SKM-1 treated with dmso at 0.1 percent for 144 hours (cell line): Measurements from ENCODE around the gene MFNG.
"Not testable (repeated sequence)": the region's sequence is repeated elsewhere in the genome, so short reads cannot be mapped to it uniquely, and the experiment has no call there.

Source experiments
- DNase-seq: peaks from one replicate; lab custom pipeline; 2025; ENCODE audit not compliant: unreplicated experiment; lab: John Stamatoyannopoulos, UW

Gene MFNG

GRCh38 chr22:37476389-37477329, 9.5 kb downstream of the MFNG start:
- no peak for DNase-seq

GRCh38 chr22:37474447-37475090, 11.6 kb downstream of the MFNG start:
- no peak for DNase-seq

GRCh38 chr22:37473437-37473946, 12.7 kb downstream of the MFNG start:
- DNase-seq = no peak

DNA sequence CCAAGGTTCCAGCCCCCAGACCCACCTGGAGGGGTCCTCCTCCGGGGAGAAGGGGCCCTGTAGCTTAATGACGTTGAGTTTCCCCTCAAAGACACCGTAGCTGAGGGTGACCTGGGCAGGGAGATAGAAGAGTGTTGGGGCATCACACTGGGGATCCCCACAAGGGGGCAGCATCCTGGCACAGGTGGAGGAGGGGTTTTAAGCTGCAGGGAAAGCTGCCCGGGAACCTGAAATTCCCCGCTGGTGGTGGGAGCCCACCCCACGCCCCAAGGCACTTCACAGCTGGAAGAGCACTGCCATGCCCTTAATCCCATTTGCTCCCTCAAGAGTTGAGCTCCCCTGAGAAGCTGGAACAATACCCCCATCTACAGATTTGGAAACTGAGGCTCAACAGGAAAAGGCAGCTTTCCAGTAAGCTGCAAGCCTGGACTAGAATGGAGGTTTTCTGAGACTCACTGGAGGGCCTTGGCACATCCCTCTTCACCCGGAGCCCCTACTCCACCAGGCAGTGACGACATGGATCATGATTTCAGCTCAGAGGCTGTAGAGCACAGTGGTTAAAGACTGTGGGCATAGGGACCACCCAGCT, 13.7 kb downstream of the MFNG start:
- DNase-seq = no peak

DNA sequence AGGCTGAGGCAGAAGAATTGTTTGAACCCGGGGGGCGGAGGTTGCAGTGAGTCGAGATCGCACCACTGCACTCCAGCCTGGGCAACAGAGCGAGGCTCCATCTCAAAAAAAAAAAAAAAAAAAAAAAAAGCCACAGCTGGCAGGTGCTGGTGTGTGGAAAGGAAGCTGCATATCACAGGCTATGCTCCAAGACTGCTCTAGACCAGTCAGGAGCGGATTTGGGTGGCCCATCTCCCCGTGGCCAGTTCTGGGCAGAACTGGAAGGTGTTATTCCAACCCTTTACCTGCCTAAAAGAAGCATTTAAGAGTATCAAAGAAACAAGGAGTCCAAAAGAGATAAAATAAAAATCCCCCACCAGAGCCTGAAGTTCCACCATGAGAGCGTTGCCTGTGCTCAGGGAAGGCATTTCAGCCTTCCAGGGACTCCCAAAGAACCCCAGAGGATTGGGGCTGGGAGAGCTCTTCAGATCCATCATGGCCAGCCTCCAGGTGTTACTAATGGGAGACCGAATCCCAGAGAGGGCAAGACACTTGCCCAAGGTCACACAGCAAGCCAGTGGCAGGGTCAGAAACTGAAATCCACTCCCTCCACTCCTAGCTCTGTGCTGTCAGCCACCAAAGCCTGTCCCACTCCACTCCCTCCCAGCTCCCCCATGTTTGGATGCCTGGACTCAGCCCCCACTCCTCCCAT, 14.3 kb downstream of the MFNG start:
- DNase-seq = no peak

- no peak for DNase-seq
Observed at GRCh38 chr22:37470087-37470445, 16.1 kb downstream of the MFNG start.

DNA sequence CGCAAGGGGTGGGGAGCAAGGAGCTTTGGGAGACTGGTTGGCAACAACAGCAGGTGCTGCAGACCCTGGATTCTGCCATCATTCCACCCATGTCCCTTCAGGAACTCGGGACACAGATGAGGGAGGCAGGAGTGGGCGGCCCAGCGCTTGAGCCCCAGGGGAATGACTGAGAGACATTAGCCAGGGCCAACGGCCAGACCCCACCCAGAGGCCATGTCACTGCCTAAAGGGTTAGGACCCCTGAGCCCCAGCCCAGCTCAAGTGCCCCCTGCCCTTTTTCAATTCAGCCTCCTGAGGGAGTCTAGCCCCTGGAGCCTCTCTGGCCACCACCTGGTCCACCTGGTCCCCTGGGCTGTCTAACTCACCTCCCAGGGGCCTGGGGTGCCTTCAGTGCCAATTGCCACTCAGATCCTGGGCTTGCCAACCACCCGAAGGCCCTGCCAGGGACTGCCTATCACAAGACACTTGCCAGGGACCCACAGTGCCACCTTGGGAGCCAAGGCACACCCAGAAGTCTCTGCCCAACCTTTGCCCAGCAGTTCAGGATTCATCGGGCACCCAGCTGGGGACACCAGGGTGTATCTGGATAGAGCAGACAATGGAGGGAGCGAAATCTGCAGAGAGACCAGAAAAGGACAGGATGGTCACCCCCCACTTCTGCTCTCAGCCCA, 16.6 kb downstream of the MFNG start:
- DNase-seq = no peak

GRCh38 chr22:37468201-37468695, 17.9 kb downstream of the MFNG start:
- DNase-seq = not testable (repeated sequence)

- DNase-seq = no peak
Observed at GRCh38 chr22:37467391-37467955, 18.7 kb downstream of the MFNG start.

DNA sequence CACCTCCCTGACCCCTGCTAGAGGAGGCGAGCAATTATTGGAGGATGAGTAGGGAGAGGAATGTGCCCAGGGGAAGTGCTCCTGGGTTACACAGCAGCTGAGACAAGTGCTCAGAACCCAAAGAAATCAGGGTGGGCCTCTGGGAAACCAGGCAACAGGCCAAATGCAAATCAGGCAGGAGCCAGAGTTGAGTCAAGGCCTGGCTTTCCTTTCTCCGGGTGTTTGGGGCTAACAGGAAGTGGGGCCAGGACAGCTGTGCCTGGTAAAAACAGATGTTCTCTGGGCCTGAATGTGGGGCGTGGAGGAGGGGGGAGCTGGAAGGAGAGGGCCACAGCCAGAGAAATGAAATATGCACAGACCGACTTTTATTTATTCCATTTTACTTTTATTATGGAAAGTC, 22.0 kb downstream of the MFNG start:
- no peak for DNase-seq

DNA sequence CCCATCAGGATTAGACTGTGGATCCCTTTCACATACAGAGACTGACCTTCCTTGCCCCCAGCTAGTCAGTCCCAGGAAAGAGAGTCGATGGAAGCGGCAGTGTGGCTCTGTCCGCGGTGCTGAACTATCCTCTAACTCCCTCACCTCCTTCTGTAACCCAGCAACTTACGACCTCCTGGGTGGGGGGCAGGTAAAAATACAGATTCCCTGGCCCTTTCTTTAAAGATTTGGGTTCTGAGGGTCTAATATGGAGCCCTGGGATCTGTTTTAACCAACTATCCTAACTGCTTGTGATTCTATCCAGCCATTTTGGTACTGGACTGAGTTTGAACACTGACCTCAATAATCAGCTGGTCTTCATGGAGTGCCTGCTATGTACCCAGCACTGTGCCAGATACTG, 23.2 kb downstream of the MFNG start:
- no peak for DNase-seq

DNA sequence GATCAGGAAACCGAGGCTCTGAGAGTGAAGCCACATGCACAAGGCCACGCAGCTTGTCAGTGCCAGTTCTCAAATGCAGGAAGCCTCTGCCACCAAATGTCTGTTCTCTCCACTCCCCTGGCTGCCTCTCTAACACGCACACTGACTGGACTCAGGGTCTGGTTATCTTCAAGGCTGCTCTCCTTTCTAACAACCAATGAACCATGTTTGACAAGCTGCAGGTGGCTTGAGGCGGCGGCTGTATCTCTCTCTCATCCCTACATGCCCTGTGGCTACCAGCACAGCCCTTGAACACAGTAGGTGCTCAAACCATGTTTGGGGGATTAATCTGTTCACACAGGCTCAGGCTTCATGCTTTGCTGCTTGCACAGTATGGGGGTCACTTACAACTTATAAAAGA, 23.7 kb downstream of the MFNG start:
- DNase-seq = no peak

GRCh38 chr22:37461961-37462360, 24.2 kb downstream of the MFNG start:
- DNase-seq = no peak

GRCh38 chr22:37460684-37461083, 25.5 kb downstream of the MFNG start:
- no peak for DNase-seq

DNA sequence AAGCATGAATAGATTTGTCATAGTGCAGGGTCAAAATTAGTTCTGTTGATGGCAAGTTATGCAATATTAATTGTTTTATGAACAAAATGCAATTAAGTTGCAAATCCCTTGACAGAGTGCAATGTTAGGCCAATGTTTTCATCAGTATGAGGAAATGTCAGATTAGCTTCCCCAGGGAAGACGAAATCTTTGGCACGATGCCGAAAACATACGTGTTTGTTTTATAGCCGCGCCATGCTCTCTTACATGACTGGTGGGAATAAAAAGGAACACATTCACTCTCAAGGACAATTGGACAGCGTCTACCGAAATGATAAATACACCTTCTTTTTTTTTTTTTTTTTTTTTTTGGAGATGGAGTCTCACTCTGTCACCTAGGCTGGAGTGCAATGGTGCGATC, 27.0 kb downstream of the MFNG start:
- DNase-seq = no peak

- DNase-seq = peak; percentile 52
Observed at GRCh38 chr22:37457093-37457893, 28.9 kb downstream of the MFNG start.

- DNase-seq = no peak
Observed at GRCh38 chr22:37456346-37456745, 29.8 kb downstream of the MFNG start.

GRCh38 chr22:37455896-37456295, 30.3 kb downstream of the MFNG start:
- no peak for DNase-seq
